COR-L47 (cell line): ENCODE measurements around the gene C20orf144.
"Not testable (repeated sequence)": the region's sequence is repeated elsewhere in the genome, so short reads cannot be mapped to it uniquely, and the experiment has no call there.

ENCODE experiments used
- DNase-seq: peaks from one replicate; lab custom pipeline; 2025; lab: John Stamatoyannopoulos, UW

C20orf144 gene

GRCh38 chr20:33697129-33697528 is 35.0 kb downstream of the C20orf144 start:
- no peak for DNase-seq

GRCh38 chr20:33698966-33699365 is 36.8 kb downstream of the C20orf144 start:
- DNase-seq, result not testable (repeated sequence)

- DNase-seq, result not testable (repeated sequence)
Observed at GRCh38 chr20:33700696-33701441, 38.7 kb downstream of the C20orf144 start.

- DNase-seq, result no peak
Observed at GRCh38 chr20:33701629-33702450, 39.7 kb downstream of the C20orf144 start.

- DNase-seq, result no peak
Observed at GRCh38 chr20:33702861-33703260, 40.7 kb downstream of the C20orf144 start.

- no peak for DNase-seq
Observed at GRCh38 chr20:33703498-33704137, 41.5 kb downstream of the C20orf144 start.

GRCh38 chr20:33704197-33704924 is 42.2 kb downstream of the C20orf144 start:
- no peak for DNase-seq

GRCh38 chr20:33707668-33708067 is 45.5 kb downstream of the C20orf144 start:
- no peak for DNase-seq

- DNase-seq, result no peak
Observed at GRCh38 chr20:33709398-33709797, 47.3 kb downstream of the C20orf144 start.

- DNase-seq, result no peak
Observed at GRCh38 chr20:33709905-33710541, 47.9 kb downstream of the C20orf144 start.

GRCh38 chr20:33710681-33711445 is 48.7 kb downstream of the C20orf144 start:
- DNase-seq, result no peak

GRCh38 chr20:33711446-33711738 is 49.3 kb downstream of the C20orf144 start:
- no peak for DNase-seq
